Stimulated activated CD8-positive, alpha-beta memory T cell treated with anti-CD3 and anti-CD28 coated beads, Interleukin-2, amount 100 ng/mL, for 48 hours (primary cell): ENCODE measurements around the gene SLC22A2.

Source experiments
- DNase-seq, 2 donors: peaks; one replicate each; pipeline ENCODE4 v3.0.0-alpha.2; 2020; ENCODE audit warnings: low read depth in 2 of 2

The SLC22A2 gene

GRCh38 chr6:160273750-160274149 is 15.1 kb upstream of the SLC22A2 start:
- no peak for DNase-seq

- DNase-seq: no peak
Measured at GRCh38 chr6:160273196-160273595, 14.6 kb upstream of the SLC22A2 start.

DNA sequence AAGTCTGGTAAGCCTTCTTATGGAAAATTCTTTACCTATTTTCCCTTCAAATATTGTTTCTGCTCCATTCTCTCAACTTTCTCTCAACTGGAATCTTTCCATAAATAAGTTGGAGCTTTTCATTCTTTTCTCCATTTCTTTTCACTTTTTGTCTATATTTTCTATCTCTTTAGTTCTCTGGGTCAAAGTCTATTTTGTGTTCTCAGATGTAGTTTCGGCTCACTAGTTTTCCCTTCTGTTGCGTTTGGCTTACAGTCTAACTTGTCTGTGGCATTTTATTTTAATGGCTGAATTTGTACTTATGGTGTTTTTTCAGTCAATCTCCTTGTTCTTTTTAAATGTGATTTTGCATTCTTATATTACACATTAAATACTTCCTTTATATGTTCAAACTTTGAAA is 14.1 kb upstream of the SLC22A2 start:
- DNase-seq: no peak

GRCh38 chr6:160270347-160270746 is 11.7 kb upstream of the SLC22A2 start:
- DNase-seq: no peak

DNA sequence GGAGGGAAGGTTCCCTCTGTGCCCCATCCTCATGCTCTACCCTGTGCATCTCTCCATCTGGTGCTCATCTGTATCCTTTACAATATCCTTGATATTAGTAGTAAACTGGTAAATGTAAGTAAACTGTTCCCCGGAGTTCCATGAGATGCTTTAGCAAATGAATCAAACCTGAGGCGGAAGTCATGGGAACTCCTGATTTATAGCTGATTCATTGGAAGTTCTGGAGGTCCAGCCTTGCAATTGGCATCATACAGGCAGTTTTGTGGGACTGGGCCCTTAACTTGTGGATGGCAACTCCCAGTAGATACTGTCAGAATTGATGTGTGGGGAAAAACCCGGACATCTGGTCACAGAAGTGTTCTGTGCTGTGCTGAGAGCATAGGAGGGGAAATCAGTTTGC is 11.2 kb upstream of the SLC22A2 start:
- DNase-seq: no peak

DNA sequence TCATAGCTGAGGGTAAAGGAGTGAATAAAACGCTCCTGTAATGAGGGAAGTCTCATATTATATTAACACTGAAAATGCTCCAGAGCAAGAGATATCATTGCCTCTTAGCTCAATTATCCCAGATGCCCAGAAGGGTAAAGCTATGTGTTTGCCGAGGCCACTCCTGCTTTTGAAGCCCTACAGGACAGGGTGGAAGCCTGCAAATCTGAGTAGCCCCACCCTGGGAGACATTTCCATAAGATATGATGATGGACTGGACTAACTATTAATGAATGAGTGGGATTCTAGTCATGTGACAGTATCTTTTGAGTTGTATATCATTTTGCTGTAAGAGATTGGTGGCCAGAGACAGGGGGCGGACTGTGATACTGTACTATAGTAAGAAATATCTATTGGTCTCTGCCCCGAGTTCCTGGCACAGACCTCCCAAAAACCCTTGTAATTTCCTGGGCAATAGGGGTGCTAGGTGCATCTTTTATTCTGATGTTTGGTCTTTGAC is 10.5 kb upstream of the SLC22A2 start:
- no peak for DNase-seq

- DNase-seq: no peak
Measured at GRCh38 chr6:160267102-160267501, 8.5 kb upstream of the SLC22A2 start.

- DNase-seq: no peak
Measured at GRCh38 chr6:160265869-160266476, 7.4 kb upstream of the SLC22A2 start.

- DNase-seq: no peak
Measured at GRCh38 chr6:160264061-160264612, 5.5 kb upstream of the SLC22A2 start.

DNA sequence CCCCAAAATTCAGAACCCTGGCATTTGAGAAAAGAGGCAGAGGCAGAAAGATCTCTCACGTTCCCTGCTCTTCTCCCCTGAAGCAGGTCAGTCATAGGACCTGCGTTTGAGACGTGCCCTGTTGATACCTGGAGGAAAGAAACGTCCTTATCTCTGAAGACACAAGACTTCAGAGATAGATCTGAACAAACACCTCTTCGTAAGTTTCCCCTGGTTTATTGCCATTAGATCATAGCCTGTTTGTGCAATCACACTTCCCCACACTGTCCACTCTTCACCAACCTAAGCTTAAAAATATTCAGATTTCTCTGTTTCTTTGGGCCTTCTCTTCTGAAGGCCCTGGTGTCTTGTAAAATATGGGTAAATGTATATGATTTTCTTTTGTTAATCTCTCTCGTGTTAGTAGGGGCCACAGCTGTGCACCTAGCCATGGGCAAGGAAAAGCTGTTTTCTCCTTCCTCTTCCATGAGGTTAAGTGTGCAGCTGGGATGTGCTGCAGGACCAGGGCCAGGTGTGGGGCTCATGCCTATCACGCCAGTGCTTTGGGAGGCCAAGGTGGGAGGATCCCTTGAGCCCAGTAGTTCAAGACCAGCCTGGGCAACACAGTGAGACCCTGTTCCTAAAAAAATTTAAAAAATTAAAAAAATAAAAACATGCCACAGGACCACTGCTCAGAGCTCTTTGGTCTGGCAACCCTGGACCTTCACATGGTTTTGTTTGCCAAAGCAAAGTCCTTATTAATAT is 4.7 kb upstream of the SLC22A2 start:
- no peak for DNase-seq

DNA sequence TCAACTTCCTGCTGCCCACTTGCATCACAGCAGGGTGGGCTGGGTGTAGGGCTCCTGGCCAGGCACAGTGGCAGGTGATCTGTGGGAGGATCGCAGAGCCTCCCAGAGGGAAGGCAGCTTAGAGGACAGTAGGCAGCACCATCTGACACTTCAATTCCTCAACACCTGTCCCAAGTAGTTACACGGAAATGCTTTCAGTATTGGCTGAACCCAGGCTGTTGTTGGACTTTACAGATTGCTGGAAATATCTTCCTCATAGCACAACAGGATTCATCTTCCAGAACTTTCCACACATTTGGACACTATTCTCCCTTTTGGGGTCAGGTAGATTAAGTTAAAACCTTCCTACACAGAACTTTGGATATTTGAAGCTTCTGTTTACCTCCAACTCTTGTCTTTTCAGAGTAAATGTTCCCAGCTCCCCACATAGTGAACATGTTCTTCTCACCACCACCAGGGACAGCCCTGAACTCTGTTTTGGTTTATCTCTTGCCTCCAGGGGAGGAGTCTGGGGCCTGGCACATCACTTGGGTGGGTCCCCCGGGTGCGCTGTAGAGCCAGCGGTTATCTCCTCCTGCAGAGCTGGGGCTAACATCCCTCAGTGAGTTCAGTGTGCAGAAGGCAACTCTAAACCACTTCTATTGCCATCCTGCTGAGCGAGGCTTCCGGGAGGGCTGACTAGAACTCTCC is 3.5 kb upstream of the SLC22A2 start:
- DNase-seq: no peak

DNA sequence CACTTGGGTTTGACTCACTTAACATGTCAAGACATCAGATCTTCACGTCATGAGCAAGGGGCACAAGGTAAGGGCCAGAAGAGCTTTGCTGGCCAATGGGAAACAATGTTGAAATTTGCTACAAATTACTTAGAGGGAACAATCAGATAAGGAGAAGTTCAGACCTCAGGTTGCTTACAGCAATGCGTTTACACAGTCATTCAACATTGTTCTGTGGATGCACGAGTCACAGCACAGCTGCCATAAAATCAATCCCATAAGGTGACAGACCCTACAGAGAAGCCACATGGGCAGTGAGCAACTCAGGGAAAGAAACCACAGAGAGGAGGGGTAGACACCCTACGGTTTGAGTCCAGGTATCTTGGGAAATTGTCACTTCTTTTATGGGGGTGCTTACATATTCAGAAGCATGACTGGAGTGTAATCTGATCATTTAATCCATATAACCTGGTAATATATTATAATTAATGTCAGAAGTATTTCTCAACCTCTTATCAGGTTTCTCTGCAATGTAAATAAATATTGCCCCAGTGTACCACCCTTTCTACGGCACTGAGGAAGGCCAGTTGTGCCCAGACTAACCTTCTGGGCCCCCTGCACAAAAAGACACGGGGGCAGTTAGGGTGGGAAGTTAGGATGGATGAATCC is 2.3 kb upstream of the SLC22A2 start:
- DNase-seq: no peak

GRCh38 chr6:160260367-160260766 is 1.7 kb upstream of the SLC22A2 start:
- DNase-seq: no peak

DNA sequence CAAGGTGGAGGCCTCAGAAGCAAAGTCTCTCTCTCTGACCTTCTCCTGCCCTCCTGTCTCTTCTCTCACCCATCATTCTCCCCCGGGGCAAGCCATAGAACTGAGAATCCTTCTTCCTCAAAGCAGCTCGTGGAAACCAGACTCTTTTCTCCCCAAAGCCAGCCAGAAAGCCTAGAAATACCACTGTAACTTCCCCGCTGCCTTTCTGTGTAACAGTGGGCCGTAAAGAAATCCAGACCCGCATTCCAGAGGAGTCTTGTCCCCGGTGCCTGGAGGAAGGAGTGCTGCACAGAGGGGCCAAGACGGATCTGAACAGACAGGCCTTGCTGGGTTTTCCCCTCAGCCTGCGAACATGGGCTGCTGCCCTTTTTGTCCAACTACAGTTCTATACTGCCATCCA is 977 bp upstream of the SLC22A2 start:
- no peak for DNase-seq

GRCh38 chr6:160259143-160259425 is 463 bp upstream of the SLC22A2 start:
- no peak for DNase-seq

- no peak for DNase-seq
Measured at GRCh38 chr6:160256445-160256844, 2.2 kb downstream of the SLC22A2 start.

DNA sequence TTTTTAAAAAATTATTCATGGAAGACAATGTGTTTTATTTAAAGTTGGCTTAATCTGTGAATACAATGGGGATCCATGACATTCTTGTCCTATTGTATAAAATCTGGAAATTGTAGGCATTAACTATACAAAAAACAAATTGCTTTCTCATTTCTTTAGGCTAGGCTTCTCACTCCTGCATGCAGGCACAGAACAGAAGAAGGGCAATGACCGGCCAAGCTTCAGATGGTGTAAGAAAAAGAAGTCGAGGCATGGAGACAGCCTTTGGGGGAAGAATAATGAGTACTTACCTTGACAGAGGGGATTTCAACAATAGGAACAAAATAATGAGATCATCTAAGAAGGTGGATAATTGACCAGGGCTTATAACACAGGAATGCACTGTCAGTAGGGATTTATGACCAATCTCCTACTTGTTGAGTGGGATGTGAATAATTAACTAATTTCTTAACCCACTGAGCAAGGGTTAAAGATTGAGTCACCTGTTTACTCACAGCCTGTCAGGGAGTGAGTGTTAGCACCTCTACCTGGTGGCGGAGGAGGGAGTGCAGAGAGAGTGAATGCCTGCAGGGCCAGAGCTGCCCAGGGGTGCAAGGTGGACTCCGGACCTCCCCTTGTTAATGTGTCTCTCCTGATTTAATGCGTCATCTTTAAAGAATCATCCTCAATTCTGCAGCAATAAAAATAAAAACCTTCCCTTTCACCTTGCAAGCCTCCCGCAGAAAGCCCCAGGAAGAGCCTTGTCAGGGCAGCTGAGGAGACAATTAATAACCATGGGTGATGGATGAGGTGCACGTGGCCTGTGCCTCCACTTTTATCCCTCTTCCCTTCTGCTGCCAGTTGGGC is 3.9 kb downstream of the SLC22A2 start:
- no peak for DNase-seq

GRCh38 chr6:160253714-160254113 is 4.9 kb downstream of the SLC22A2 start:
- DNase-seq: no peak

- DNase-seq: no peak
Measured at GRCh38 chr6:160253292-160253691, 5.3 kb downstream of the SLC22A2 start.

- no peak for DNase-seq
Measured at GRCh38 chr6:160252073-160252813, 6.4 kb downstream of the SLC22A2 start.

GRCh38 chr6:160249671-160250070 is 8.9 kb downstream of the SLC22A2 start:
- DNase-seq: no peak
